Measurements from ENCODE around the gene CISD1. TPM values are rescaled to one million over a fixed set of nuclear protein-coding genes. Genes with fewer than 3 reads are reported as not detected.

CISD1 gene
- total and polyA plus RNA-seq, 10 of the 15 experiments (the other 5 are each of a cell fraction or from before 2014, with no cell fraction given): 23.0 to 162 (median 58.5) TPM

GRCh38 chr10:58316874-58317273 lies 47.9 kb downstream of the CISD1 start (continued):
- TF ChIP-seq, protein P1, sequence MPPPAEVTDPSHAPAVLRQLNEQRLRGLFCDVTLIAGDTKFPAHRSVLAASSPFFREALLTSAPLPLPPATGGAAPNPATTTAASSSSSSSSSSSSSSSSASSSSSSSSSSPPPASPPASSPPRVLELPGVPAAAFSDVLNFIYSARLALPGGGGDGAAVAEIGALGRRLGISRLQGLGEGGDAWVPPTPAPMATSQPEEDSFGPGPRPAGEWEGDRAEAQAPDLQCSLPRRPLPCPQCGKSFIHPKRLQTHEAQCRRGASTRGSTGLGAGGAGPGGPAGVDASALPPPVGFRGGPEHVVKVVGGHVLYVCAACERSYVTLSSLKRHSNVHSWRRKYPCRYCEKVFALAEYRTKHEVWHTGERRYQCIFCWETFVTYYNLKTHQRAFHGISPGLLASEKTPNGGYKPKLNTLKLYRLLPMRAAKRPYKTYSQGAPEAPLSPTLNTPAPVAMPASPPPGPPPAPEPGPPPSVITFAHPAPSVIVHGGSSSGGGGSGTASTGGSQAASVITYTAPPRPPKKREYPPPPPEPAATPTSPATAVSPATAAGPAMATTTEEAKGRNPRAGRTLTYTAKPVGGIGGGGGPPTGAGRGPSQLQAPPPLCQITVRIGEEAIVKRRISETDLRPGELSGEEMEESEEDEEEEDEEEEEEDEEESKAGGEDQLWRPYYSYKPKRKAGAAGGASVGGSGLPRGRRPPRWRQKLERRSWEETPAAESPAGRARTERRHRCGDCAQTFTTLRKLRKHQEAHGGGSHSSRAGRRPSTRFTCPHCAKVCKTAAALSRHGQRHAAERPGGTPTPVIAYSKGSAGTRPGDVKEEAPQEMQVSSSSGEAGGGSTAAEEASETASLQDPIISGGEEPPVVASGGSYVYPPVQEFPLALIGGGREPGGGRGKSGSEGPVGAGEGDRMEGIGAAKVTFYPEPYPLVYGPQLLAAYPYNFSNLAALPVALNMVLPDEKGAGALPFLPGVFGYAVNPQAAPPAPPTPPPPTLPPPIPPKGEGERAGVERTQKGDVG (CRISPR knock-in tag; IDR thresholded peaks at IDR 0.05): no peak
- TF ChIP-seq SMAD5 (IDR thresholded peaks at IDR 0.05; ENCODE audit: low read depth): no peak
- TF ChIP-seq ZNF274 (IDR thresholded peaks at IDR 0.05; ENCODE audit: insufficient read depth, insufficient read length): no peak
- no peak for TF ChIP-seq NFYB (IDR thresholded peaks at IDR 0.05; ENCODE audit: insufficient read depth, low read depth, low read length)
- TF ChIP-seq, protein P2, sequence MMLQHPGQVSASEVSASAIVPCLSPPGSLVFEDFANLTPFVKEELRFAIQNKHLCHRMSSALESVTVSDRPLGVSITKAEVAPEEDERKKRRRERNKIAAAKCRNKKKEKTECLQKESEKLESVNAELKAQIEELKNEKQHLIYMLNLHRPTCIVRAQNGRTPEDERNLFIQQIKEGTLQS (IDR thresholded peaks at IDR 0.05; ENCODE audit: borderline replicate concordance, extremely low read depth, low read depth, low read length): no peak
- no peak for TF ChIP-seq YBX1 (IDR thresholded peaks at IDR 0.05)
- TF ChIP-seq ZNF217 (IDR thresholded peaks at IDR 0.05): no peak
- no peak for TF ChIP-seq HDAC6 (IDR thresholded peaks at IDR 0.05; ENCODE audit: unreplicated experiment)
- TF ChIP-seq, protein P3, sequence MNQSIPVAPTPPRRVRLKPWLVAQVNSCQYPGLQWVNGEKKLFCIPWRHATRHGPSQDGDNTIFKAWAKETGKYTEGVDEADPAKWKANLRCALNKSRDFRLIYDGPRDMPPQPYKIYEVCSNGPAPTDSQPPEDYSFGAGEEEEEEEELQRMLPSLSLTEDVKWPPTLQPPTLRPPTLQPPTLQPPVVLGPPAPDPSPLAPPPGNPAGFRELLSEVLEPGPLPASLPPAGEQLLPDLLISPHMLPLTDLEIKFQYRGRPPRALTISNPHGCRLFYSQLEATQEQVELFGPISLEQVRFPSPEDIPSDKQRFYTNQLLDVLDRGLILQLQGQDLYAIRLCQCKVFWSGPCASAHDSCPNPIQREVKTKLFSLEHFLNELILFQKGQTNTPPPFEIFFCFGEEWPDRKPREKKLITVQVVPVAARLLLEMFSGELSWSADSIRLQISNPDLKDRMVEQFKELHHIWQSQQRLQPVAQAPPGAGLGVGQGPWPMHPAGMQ (IDR thresholded peaks at IDR 0.05; ENCODE audit: borderline replicate concordance): no peak
- TF ChIP-seq FOXM1 (IDR thresholded peaks at IDR 0.05; ENCODE audit: low read depth, low read length): no peak
- no peak for TF ChIP-seq SRF (IDR thresholded peaks at IDR 0.05; ENCODE audit: low read depth in 2 of 2, low read length in 2 of 2)
- TF ChIP-seq RB1 (IDR thresholded peaks at IDR 0.05; ENCODE audit: borderline replicate concordance): no peak

Measured in GM12878 (cell line).